Right kidney (tissue), 1 donor: ENCODE data around the gene PAH.
A peak's percentile ranks its signal among the peaks of the same experiment; 100 is the strongest.

Experiments used
- DNase-seq: peaks from one replicate; pipeline ENCODE4 v3.0.0-alpha.2; 2016

The PAH gene

GRCh38 chr12:102951841-102952240, 34.8 kb upstream of the PAH start:
- no peak for DNase-seq

- no peak for DNase-seq
These were observed 34.0 kb upstream of the PAH start for GRCh38 chr12:102950950-102951619.

GRCh38 chr12:102950107-102950949, 33.3 kb upstream of the PAH start:
- DNase-seq: no peak

- no peak for DNase-seq
These were observed 31.9 kb upstream of the PAH start for GRCh38 chr12:102948941-102949352.

- no peak for DNase-seq
These were observed 29.0 kb upstream of the PAH start for GRCh38 chr12:102946042-102946441.

GRCh38 chr12:102939670-102940222, 22.7 kb upstream of the PAH start:
- DNase-seq: no peak

GRCh38 chr12:102939059-102939458, 22.0 kb upstream of the PAH start:
- no peak for DNase-seq

GRCh38 chr12:102933168-102933567, 16.1 kb upstream of the PAH start:
- DNase-seq: no peak

- no peak for DNase-seq
These were observed 10.2 kb upstream of the PAH start for GRCh38 chr12:102927220-102927619.

GRCh38 chr12:102921240-102921639, 4.2 kb upstream of the PAH start:
- no peak for DNase-seq

- DNase-seq: no peak
These were observed 3.2 kb upstream of the PAH start for GRCh38 chr12:102920271-102920670.

GRCh38 chr12:102918840-102919239, 1.8 kb upstream of the PAH start:
- DNase-seq: no peak

- DNase-seq: peak; percentile 4
These were observed 605 bp downstream of the PAH start for GRCh38 chr12:102916252-102917025.

- no peak for DNase-seq
These were observed 3.4 kb downstream of the PAH start for GRCh38 chr12:102913453-102914226.

GRCh38 chr12:102912258-102912657, 4.8 kb downstream of the PAH start:
- DNase-seq: no peak

GRCh38 chr12:102911320-102911719, 5.7 kb downstream of the PAH start:
- no peak for DNase-seq

- no peak for DNase-seq
These were observed 6.3 kb downstream of the PAH start for GRCh38 chr12:102910792-102911191.

- DNase-seq: no peak
These were observed 6.9 kb downstream of the PAH start for GRCh38 chr12:102910137-102910536.

- DNase-seq: no peak
These were observed 9.1 kb downstream of the PAH start for GRCh38 chr12:102907918-102908317.

- DNase-seq: no peak
These were observed 11.8 kb downstream of the PAH start for GRCh38 chr12:102905229-102905628.

- DNase-seq: no peak
These were observed 13.6 kb downstream of the PAH start for GRCh38 chr12:102903337-102904007.
